Mucosa of descending colon (tissue), 3 donors: ENCODE measurements around the gene TMEM134. TPM values are rescaled to one million over a fixed set of nuclear protein-coding genes. Genes with fewer than 3 reads are reported as not detected.
"Not testable (repeated sequence)": the region's sequence is repeated elsewhere in the genome, so short reads cannot be mapped to it uniquely, and the experiment has no call there.

Source experiments
- ATAC-seq: fragments of 200-7000 bp; cut with Tn5 transposase; one replicate; pipeline ENCODE4 v1.9.1; 2020; ENCODE audit warnings: mild to moderate bottlenecking, moderate library complexity
- DNase-seq, 3 donors: peaks; one replicate each; pipeline ENCODE4 v3.0.0-alpha.2; 2020
- H3K36me3 ChIP-seq: fragments of 200-600 bp; one replicate; pipeline ENCODE4 v1.8.0; 2021; ENCODE audit warnings: low read depth, mild to moderate bottlenecking
- H3K4me1 ChIP-seq: fragments of 200-600 bp; one replicate; pipeline ENCODE4 v1.8.0; 2021; ENCODE audit warnings: low read depth, mild to moderate bottlenecking
- H3K4me3 ChIP-seq: fragments of 200-600 bp; one replicate; pipeline ENCODE4 v1.8.0; 2021; ENCODE audit warnings: mild to moderate bottlenecking
- H3K9me3 ChIP-seq: fragments of 200-600 bp; one replicate; pipeline ENCODE4 v1.8.0; 2021; ENCODE audit warnings: mild to moderate bottlenecking
- intact Hi-C, 2 donors: fragments of 100-400 bp; cut with DNase I in 1 of 2; cut with micrococcal nuclease in 1 of 2; formaldehyde crosslinking; loops; one replicate each; pipeline versions ENCODE4 v1.11.0 to v1.11.1; 2022; cut with DNase I, micrococcal nuclease
- total RNA-seq, 3 donors: library from RNA; stranded (reverse); fragmentation: NEBNext Ultra II Directional in 2 of 3; extraction: Animal tissue kit (Norgen Biotek cat#: 25700) in 2 of 3; gene quantifications; one replicate each; pipeline versions ENCODE4 v1.2.1 to v1.2.4, GENCODE V29; 2021 to 2023
- TF ChIP-seq, protein P1 (sequence below): fragments of 200-600 bp; IDR thresholded peaks from one replicate; pipeline ENCODE4 v1.8.0; 2022; ENCODE audit warnings: antibody characterized with exemption, mild to moderate bottlenecking
- donor health status: DM: no; HTN: no; CAD: no; lungs with moderate emphysema.
- donor health status: DM: no; HTN: no; CAD: no.
- donor health status: DM: no; HTN: yes; CAD: no.

TMEM134 gene
- total RNA-seq, 3 donors from 2014 or later, result 44.7 to 82.2 (median 60.9) TPM

DNA sequence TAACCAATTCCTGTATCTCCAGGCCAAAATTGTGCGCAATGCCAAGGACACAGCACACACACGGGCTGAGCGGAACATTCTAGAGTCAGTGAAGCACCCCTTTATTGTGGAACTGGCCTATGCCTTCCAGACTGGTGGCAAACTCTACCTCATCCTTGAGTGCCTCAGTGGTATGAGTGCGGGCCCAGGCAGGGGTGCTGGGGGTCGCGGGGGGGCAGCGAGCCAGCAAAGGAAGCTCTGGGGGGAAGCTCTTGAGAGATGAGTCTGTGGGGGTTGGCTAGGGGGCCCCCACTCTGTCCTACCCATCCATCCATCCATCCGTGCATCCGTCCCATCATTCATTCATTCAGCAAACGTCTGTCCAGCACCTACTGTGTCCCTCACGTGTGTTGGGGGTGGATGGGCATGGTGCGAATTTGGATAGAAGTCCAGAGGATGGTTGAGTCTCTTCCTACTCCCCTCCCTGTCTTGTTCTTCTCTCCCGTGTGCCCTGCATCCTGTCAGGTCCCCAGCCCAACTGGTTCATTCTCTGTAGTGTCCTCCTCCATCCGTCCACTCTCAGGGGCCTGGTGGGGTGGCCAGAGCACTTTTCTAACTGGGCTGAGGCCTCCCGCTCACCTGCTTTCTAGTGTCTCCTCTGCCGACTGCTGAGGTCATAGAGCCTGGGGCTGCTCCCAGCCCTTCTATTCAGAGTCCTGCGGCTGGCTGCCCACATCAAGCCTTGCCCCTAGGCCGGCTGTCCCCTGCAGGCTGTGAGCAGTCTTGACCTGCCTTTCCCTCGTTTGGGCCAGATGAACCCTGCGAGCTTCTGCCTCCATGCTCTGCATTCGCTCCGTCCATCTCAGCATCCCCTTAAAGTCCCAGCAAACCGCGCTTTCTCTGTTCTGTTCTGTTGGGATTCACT lies 37.5 kb downstream of the TMEM134 start:
- intact Hi-C loops, result no loop called here
- peaks cover 16% of the 10 kb centered on the region for H3K4me1 ChIP-seq

DNA sequence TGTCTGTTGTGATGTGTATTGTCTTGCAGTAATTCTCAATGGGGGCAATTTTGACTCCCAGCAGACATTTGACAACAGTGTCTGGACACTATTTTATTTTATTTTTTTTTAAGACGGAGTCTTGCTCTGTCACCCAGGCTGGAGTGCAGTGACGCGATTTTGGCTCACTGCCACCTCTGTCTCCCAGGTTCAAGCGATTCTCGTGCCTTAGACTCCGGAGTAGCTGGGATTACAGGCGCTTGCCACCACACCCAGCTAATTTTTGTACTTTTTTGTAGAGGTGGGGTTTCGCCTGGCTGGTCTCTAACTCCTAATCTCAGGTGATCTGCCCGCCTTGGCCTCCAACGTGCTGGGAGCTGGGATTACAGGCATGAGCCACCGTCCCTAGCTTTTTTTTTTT lies 39.3 kb downstream of the TMEM134 start:
- peaks cover 16% of the 10 kb centered on the region for H3K4me1 ChIP-seq
- DNase-seq (no peak), ATAC-seq (no peak)
- intact Hi-C loops, result no loop called here
- no peaks in the 10 kb centered on the region for H3K36me3 ChIP-seq
- H3K9me3 ChIP-seq, result no peaks in the 10 kb centered on the region
- TF ChIP-seq, protein P1, sequence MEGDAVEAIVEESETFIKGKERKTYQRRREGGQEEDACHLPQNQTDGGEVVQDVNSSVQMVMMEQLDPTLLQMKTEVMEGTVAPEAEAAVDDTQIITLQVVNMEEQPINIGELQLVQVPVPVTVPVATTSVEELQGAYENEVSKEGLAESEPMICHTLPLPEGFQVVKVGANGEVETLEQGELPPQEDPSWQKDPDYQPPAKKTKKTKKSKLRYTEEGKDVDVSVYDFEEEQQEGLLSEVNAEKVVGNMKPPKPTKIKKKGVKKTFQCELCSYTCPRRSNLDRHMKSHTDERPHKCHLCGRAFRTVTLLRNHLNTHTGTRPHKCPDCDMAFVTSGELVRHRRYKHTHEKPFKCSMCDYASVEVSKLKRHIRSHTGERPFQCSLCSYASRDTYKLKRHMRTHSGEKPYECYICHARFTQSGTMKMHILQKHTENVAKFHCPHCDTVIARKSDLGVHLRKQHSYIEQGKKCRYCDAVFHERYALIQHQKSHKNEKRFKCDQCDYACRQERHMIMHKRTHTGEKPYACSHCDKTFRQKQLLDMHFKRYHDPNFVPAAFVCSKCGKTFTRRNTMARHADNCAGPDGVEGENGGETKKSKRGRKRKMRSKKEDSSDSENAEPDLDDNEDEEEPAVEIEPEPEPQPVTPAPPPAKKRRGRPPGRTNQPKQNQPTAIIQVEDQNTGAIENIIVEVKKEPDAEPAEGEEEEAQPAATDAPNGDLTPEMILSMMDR, result no peak
- H3K4me3 ChIP-seq, result no peak overlapping the region

More for the DNA sequence above, 37.5 kb downstream of the TMEM134 start:
- DNase-seq (no peak), ATAC-seq (no peak)
- no peaks in the 10 kb centered on the region for H3K9me3 ChIP-seq
- H3K4me3 ChIP-seq, result no peak overlapping the region
- TF ChIP-seq, protein P1, result no peak
- no peaks in the 10 kb centered on the region for H3K36me3 ChIP-seq

- TF ChIP-seq, protein P1, result no peak
- intact Hi-C loops, result no loop called here
- H3K36me3 ChIP-seq, result no peaks in the 10 kb centered on the region
- no peak for DNase-seq
- H3K9me3 ChIP-seq, result no peaks in the 10 kb centered on the region
- ATAC-seq, result no peak
- peaks cover 16% of the 10 kb centered on the region for H3K4me1 ChIP-seq
- peak overlapping the region; percentile 84 for H3K4me3 ChIP-seq
Observed at GRCh38 chr11:67429038-67429668, 39.9 kb downstream of the TMEM134 start.

DNA sequence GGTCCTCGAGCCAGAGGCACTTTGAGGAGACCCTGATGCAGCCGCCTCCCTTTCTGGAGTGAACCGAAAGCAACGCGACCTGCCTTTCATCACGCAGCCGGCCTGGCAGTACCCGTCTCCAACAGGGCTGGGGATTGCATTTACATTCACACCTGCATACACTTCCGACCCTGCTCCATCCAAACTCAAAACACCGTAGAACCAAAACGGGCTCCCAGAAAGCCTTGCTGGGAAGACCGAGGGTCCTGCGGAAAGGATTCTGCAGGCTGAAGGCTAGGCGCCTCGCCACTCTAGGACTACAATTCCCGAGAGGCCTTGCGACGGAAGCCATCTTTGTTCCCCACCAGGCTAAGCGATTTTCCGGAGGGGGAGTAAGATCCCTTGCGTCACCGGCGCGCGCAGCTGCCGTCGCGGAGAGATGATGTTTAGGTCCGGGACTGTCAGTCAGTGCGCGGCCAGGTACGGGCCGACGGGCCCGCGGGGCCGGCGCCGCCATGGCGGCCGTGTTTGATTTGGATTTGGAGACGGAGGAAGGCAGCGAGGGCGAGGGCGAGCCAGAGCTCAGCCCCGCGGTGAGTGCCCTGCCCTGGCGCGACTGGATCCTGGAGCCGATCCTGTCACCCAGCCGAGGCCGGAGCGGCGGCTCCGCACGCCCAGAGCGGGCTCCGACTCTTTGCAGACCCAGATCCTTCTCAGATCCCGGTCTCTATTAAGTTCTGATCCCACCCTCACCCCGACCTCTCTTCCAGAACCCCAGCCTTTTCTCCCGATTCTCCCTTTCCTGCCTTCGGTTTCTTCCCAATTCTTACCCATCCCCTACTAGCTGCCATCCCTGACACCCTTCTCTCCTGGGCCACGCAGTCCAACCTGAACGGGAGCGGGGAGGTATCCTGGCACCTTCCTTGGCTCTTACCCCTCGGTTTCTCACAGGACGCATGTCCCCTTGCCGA lies 40.7 kb downstream of the TMEM134 start, which contains the start of gene RPS6KB2:
RPS6KB2 (plus strand) TSS at position 443 of the 950 bp plus-strand sequence; CDS start at position 495, 52 bp downstream.
- H3K4me3 ChIP-seq, result peak within 1 kb of the TSS; percentile 84
- peak; percentile 97 for ATAC-seq
- H3K9me3 ChIP-seq, result no peaks in the 10 kb centered on the region
- H3K36me3 ChIP-seq, result no peaks in the 10 kb centered on the region
- peaks cover 16% of the 10 kb centered on the region for H3K4me1 ChIP-seq
- intact Hi-C loops, result no loop called here
- TF ChIP-seq, protein P1, result no peak
- peak; percentile 99 to 100 (median 100) for DNase-seq

GRCh38 chr11:67427364-67427859 lies 41.6 kb downstream of the TMEM134 start:
- intact Hi-C loops, H3K36me3 ChIP-seq, H3K9me3 ChIP-seq, H3K4me3 ChIP-seq: not testable (repeated sequence)
- ATAC-seq, result peak; percentile 10
- peaks cover 16% of the 10 kb centered on the region for H3K4me1 ChIP-seq
- DNase-seq, result peak in 1 of 3 donors; percentile 36
